OCI-LY1 (cell line): ENCODE results near the gene CDK10.

ENCODE experiments used
- CTCF ChIP-seq: fragments of 200-600 bp; sonication (generic), shearing (Covaris generic); IDR thresholded peaks from 2 replicates; pipeline ENCODE4 v1.5.1; 2017; ENCODE audit warnings: mild to moderate bottlenecking, antibody characterized with exemption, low read length, moderate library complexity, mixed read lengths
- EZH2 ChIP-seq: fragments of 200-600 bp; sonication (generic), shearing (Covaris generic); IDR thresholded peaks from 2 replicates; pipeline ENCODE4 v1.8.0; 2017; ENCODE audit warnings: borderline replicate concordance, mixed run types, mild to moderate bottlenecking, antibody characterized with exemption, low read length, moderate library complexity, mixed read lengths

- no peak for TF ChIP-seq CTCF
- TF ChIP-seq EZH2 = no peak
Measured at GRCh38 chr16:89733322-89733721, 46.8 kb downstream of the CDK10 start.
